Smooth muscle cell (in vitro differentiated cells): ENCODE data around the gene BCHE. TPM values are rescaled to one million over a fixed set of nuclear protein-coding genes. Genes with fewer than 3 reads are reported as not detected.

ENCODE experiments used
- DNase-seq: peaks from one replicate; lab custom pipeline; 2025; ENCODE audit not compliant: unreplicated experiment; lab: John Stamatoyannopoulos, UW
- H2AFZ ChIP-seq: fragments of 200-600 bp; sonication (generic); 2 replicates; pipeline ENCODE4 v1.6.0; 2016; ENCODE audit warnings: antibody characterized with exemption, low read depth, mild to moderate bottlenecking
- H3F3A ChIP-seq: fragments of 200-600 bp; sonication (generic); 2 replicates; pipeline ENCODE4 v1.6.0; 2017; ENCODE audit warnings: antibody characterized with exemption, low read depth
- H3K27ac ChIP-seq: fragments of 200-600 bp; sonication (generic); 2 replicates; pipeline ENCODE4 v1.5.1; 2016; ENCODE audit warnings: low read depth, mild to moderate bottlenecking
- H3K27me3 ChIP-seq: fragments of 200-600 bp; sonication (generic); 2 replicates; pipeline ENCODE4 v1.6.1; 2016; ENCODE audit warnings: low read depth, mild to moderate bottlenecking
- H3K36me3 ChIP-seq: fragments of 200-600 bp; sonication (generic); 2 replicates; pipeline ENCODE4 v1.5.1; 2016; ENCODE audit warnings: low read depth
- H3K4me1 ChIP-seq: fragments of 200-600 bp; sonication (generic); 2 replicates; pipeline ENCODE4 v1.5.1; 2016; ENCODE audit warnings: low read depth
- H3K4me2 ChIP-seq: fragments of 200-600 bp; sonication (generic); 2 replicates; pipeline ENCODE4 v1.6.0; 2016; ENCODE audit warnings: mild to moderate bottlenecking
- H3K4me3 ChIP-seq: fragments of 200-600 bp; sonication (generic); 2 replicates; pipeline ENCODE4 v1.5.1; 2016; ENCODE audit warnings: mild to moderate bottlenecking
- H3K79me2 ChIP-seq: fragments of 200-600 bp; sonication (generic); 2 replicates; pipeline ENCODE4 v1.6.0; 2016; ENCODE audit warnings: low read depth, mild to moderate bottlenecking
- H3K9ac ChIP-seq: fragments of 200-600 bp; sonication (generic); 2 replicates; pipeline ENCODE4 v1.6.0; 2016; ENCODE audit warnings: low read depth
- H3K9me3 ChIP-seq: fragments of 200-600 bp; sonication (generic); replicated peaks from 2 replicates; pipeline ENCODE4 v1.5.1; 2016; ENCODE audit warnings: low read depth
- H4K20me1 ChIP-seq: fragments of 200-600 bp; sonication (generic); 2 replicates; pipeline ENCODE4 v1.6.0; 2016; ENCODE audit warnings: low read depth
- CTCF ChIP-seq: fragments of 200-600 bp; sonication (generic); IDR thresholded peaks from 2 replicates; pipeline ENCODE4 v1.5.1; 2017; ENCODE audit warnings: borderline replicate concordance, mild to moderate bottlenecking, antibody characterized with exemption; ENCODE audit not compliant: insufficient read depth, poor library complexity, severe bottlenecking
- WGBS: methylation state at CpG from one replicate; pipeline ENCODE4 v1.1.7; 2016; ENCODE audit warnings: low lambda C conversion rate; 5-methylcytosine and 5-hydroxymethylcytosine counted together
- polyA plus RNA-seq: library from polyadenylated mRNA; unstranded; fragments of >200 nt; fragmentation: Nextera tagmentation; extraction: Ambion mirVana; gene quantifications from 2 replicates; pipeline ENCODE4 v1.2.1, GENCODE V29; 2016
- total RNA-seq: library from RNA; depleted of rRNA; stranded (reverse); fragments of >200 nt; gene quantifications from 2 replicates; pipeline ENCODE4 v1.2.3, GENCODE V29; 2014

Gene BCHE
- total and polyA plus RNA-seq, 2 experiments from 2014 or later, result 0.22 TPM; not detected in 1

- no peak overlapping the region for H3K4me3 ChIP-seq
- no peaks in the 10 kb centered on the region for H4K20me1 ChIP-seq
These were observed 21.8 kb upstream of the BCHE start for GRCh38 chr3:165859061-165859460.

GRCh38 chr3:165855581-165855980 is 18.4 kb upstream of the BCHE start:
- Histone ChIP-seq H3F3A (no peaks in the 10 kb centered on the region), H3K27me3 (no peaks in the 10 kb centered on the region), H3K9me3 (no peaks in the 10 kb centered on the region), H2AFZ (no peak overlapping the region), H3K4me1 (no peaks in the 10 kb centered on the region), H3K4me2 (no peak overlapping the region), H3K27ac (no peak overlapping the region), H3K36me3 (no peaks in the 10 kb centered on the region), H3K9ac (no peak overlapping the region), H3K79me2 (no peaks in the 10 kb centered on the region), H4K20me1 (no peaks in the 10 kb centered on the region), H3K4me3 (no peak overlapping the region)
- no peak for TF ChIP-seq CTCF
- no peak for DNase-seq

More at GRCh38 chr3:165859061-165859460, 21.8 kb upstream of the BCHE start:
- Histone ChIP-seq H2AFZ (no peak overlapping the region), H3K36me3 (no peaks in the 10 kb centered on the region), H3K9me3 (no peaks in the 10 kb centered on the region), H3K9ac (no peak overlapping the region), H3F3A (no peaks in the 10 kb centered on the region), H3K4me2 (no peak overlapping the region), H3K27ac (no peak overlapping the region), H3K4me1 (no peaks in the 10 kb centered on the region), H3K27me3 (no peaks in the 10 kb centered on the region), H3K79me2 (no peaks in the 10 kb centered on the region)
- TF ChIP-seq CTCF, result no peak
- WGBS, result 65% methylated on average over 1 of the region's 1 CpG
- no peak for DNase-seq

GRCh38 chr3:165854696-165855095 is 17.5 kb upstream of the BCHE start:
- H3K4me2 ChIP-seq, result no peak overlapping the region
- no peaks in the 10 kb centered on the region for H3K36me3 ChIP-seq
- DNase-seq, result no peak
- H3K4me3 ChIP-seq, result no peak overlapping the region
- H3K27ac ChIP-seq, result no peak overlapping the region
- 48% methylated on average over 1 of the region's 1 CpG for WGBS
- no peaks in the 10 kb centered on the region for H3K79me2 ChIP-seq
- H3K9ac ChIP-seq, result no peak overlapping the region
- H3K27me3 ChIP-seq, result no peaks in the 10 kb centered on the region
- no peaks in the 10 kb centered on the region for H3K9me3 ChIP-seq
- TF ChIP-seq CTCF, result peak; percentile 71
- no peaks in the 10 kb centered on the region for H3K4me1 ChIP-seq
- no peaks in the 10 kb centered on the region for H3F3A ChIP-seq
- no peak overlapping the region for H2AFZ ChIP-seq
- H4K20me1 ChIP-seq, result no peaks in the 10 kb centered on the region

GRCh38 chr3:165852711-165853110 is 15.5 kb upstream of the BCHE start:
- no peak overlapping the region for H3K27ac ChIP-seq
- TF ChIP-seq CTCF, result no peak
- no peaks in the 10 kb centered on the region for H3K4me1 ChIP-seq
- no peaks in the 10 kb centered on the region for H3K79me2 ChIP-seq
- no peak overlapping the region for H3K4me2 ChIP-seq
- no peaks in the 10 kb centered on the region for H3K27me3 ChIP-seq
- no peak for DNase-seq
- H3K36me3 ChIP-seq, result no peaks in the 10 kb centered on the region
- no peaks in the 10 kb centered on the region for H3K9me3 ChIP-seq
- no peak overlapping the region for H3K9ac ChIP-seq
- H4K20me1 ChIP-seq, result no peaks in the 10 kb centered on the region
- H3K4me3 ChIP-seq, result no peak overlapping the region
- no peak overlapping the region for H2AFZ ChIP-seq
- no peaks in the 10 kb centered on the region for H3F3A ChIP-seq
